SK-N-SH treated with all-trans-retinoic acid at 6 μM for 48 hours (cell line): ENCODE results near the gene TSPAN18.

ENCODE experiments used
- ATAC-seq: fragments of 200-7000 bp; cut with Tn5 transposase; 3 replicates; pipeline ENCODE4 v1.9.1; 2020; ENCODE audit warnings: mild to moderate bottlenecking, moderate library complexity
- ARNTL ChIP-seq: fragments of 450-650 bp; formaldehyde crosslinking; IDR thresholded peaks from 2 replicates; pipeline ENCODE4 v1.5.0; 2020; ENCODE audit warnings: low read depth, mild to moderate bottlenecking, moderate library complexity, borderline replicate concordance
- BACH2 ChIP-seq: fragments of 250-450 bp; sonication (Bioruptor Pico); IDR thresholded peaks from 2 replicates; pipeline ENCODE4 v1.9.0; 2021; ENCODE audit warnings: mild to moderate bottlenecking, borderline replicate concordance
- CREB5 ChIP-seq: fragments of 250-450 bp; sonication (Bioruptor Pico); IDR thresholded peaks from 2 replicates; pipeline ENCODE4 v1.5.1; 2020; ENCODE audit warnings: low read depth, mild to moderate bottlenecking, moderate library complexity
- CSDC2 ChIP-seq: fragments of 250-450 bp; sonication (Bioruptor Pico); IDR thresholded peaks from 2 replicates; pipeline ENCODE4 v1.5.0; 2020; ENCODE audit warnings: mild to moderate bottlenecking, moderate library complexity
- CSRNP3 ChIP-seq: fragments of 250-450 bp; sonication (Bioruptor Pico); IDR thresholded peaks from 2 replicates; pipeline ENCODE4 v1.5.1; 2021; ENCODE audit warnings: mild to moderate bottlenecking, moderate library complexity
- ESRRG ChIP-seq: fragments of 250-450 bp; sonication (Bioruptor Pico); IDR thresholded peaks from 2 replicates; pipeline ENCODE4 v1.6.1; 2021; ENCODE audit warnings: mild to moderate bottlenecking
- GLIS3 ChIP-seq: fragments of 250-450 bp; sonication (Bioruptor Pico); IDR thresholded peaks from 2 replicates; pipeline ENCODE4 v1.5.0; 2020; ENCODE audit warnings: mild to moderate bottlenecking, moderate library complexity
- OSR1 ChIP-seq: fragments of 250-450 bp; sonication (Bioruptor Pico); IDR thresholded peaks from 2 replicates; pipeline ENCODE4 v1.8.0; 2022; ENCODE audit warnings: moderate library complexity, mild to moderate bottlenecking, inconsistent platforms
- PPARA ChIP-seq: fragments of 250-450 bp; sonication (Bioruptor Pico); IDR thresholded peaks from 2 replicates; pipeline ENCODE4 v1.5.0; 2020; ENCODE audit warnings: mild to moderate bottlenecking, borderline replicate concordance
- SNAI2 ChIP-seq: fragments of 250-450 bp; sonication (Bioruptor Pico); IDR thresholded peaks from 2 replicates; pipeline ENCODE4 v1.5.0; 2020; ENCODE audit warnings: mild to moderate bottlenecking, moderate library complexity
- TCF4 ChIP-seq: fragments of 250-450 bp; sonication (Bioruptor Pico); IDR thresholded peaks from 2 replicates; pipeline ENCODE4 v1.8.0; 2021; ENCODE audit warnings: mild to moderate bottlenecking, moderate library complexity, borderline replicate concordance
- TOX ChIP-seq: fragments of 250-450 bp; sonication (Bioruptor Pico); IDR thresholded peaks from 2 replicates; pipeline ENCODE4 v1.8.0; 2021; ENCODE audit warnings: mild to moderate bottlenecking, moderate library complexity, borderline replicate concordance
- TSHZ2 ChIP-seq: fragments of 250-450 bp; sonication (Bioruptor Pico); IDR thresholded peaks from 2 replicates; pipeline ENCODE4 v1.5.0; 2020; ENCODE audit warnings: mild to moderate bottlenecking, moderate library complexity
- ZC3H10 ChIP-seq: fragments of 250-450 bp; sonication (Bioruptor Pico); IDR thresholded peaks from 2 replicates; pipeline ENCODE4 v1.5.1; 2021; ENCODE audit warnings: mild to moderate bottlenecking, moderate library complexity
- ZFP3 ChIP-seq: fragments of 250-450 bp; sonication (Bioruptor Pico); IDR thresholded peaks from 2 replicates; pipeline ENCODE4 v1.5.0; 2020; ENCODE audit warnings: mild to moderate bottlenecking, moderate library complexity
- ZFP30 ChIP-seq: fragments of 450-650 bp; formaldehyde crosslinking; IDR thresholded peaks from 2 replicates; pipeline ENCODE4 v1.5.0; 2022; ENCODE audit warnings: mild to moderate bottlenecking, moderate library complexity
- ZNF565 ChIP-seq: fragments of 450-650 bp; formaldehyde crosslinking; conservative IDR thresholded peaks from 2 replicates; pipeline ENCODE4 v1.5.0; 2020; ENCODE audit warnings: low read depth, mild to moderate bottlenecking, moderate library complexity
- ZNF70 ChIP-seq: fragments of 450-650 bp; formaldehyde crosslinking; IDR thresholded peaks from 2 replicates; pipeline ENCODE4 v1.5.0; 2020; ENCODE audit warnings: mild to moderate bottlenecking, moderate library complexity
- ZNF8 ChIP-seq: fragments of 450-650 bp; formaldehyde crosslinking; IDR thresholded peaks from 2 replicates; pipeline ENCODE4 v1.5.0; 2020; ENCODE audit warnings: mild to moderate bottlenecking, moderate library complexity

TSPAN18 gene

GRCh38 chr11:44742508-44743246 lies 15.9 kb downstream of the TSPAN18 start (continued):
- no peak for TF ChIP-seq CSRNP3 (CRISPR knock-in tag)
- TF ChIP-seq GLIS3 (CRISPR knock-in tag) = no peak
- no peak for TF ChIP-seq ARNTL
- no peak for TF ChIP-seq ZFP3 (CRISPR knock-in tag)
- no peak for TF ChIP-seq BACH2 (CRISPR knock-in tag)
- no peak for TF ChIP-seq ZNF8 (CRISPR knock-in tag)
- TF ChIP-seq TCF4 = no peak

GRCh38 chr11:44743326-44743725 lies 16.6 kb downstream of the TSPAN18 start:
- TF ChIP-seq ZNF565 (no peak), ESRRG (CRISPR knock-in tag) (no peak)

GRCh38 chr11:44743959-44744557 lies 17.3 kb downstream of the TSPAN18 start:
- TF ChIP-seq TCF4 = peak; percentile 78
- TF ChIP-seq OSR1 (CRISPR knock-in tag) = no peak
- TF ChIP-seq ZNF70 (CRISPR knock-in tag) = 0 out of 2 replicates have a peak, but pooled peaks have one; percentile 6
- TF ChIP-seq ZFP30 (CRISPR knock-in tag) = no peak
- no peak for TF ChIP-seq ESRRG (CRISPR knock-in tag)
- TF ChIP-seq TSHZ2 (CRISPR knock-in tag) = peak; percentile 75; the same call in 1 of the 2 replicates
- TF ChIP-seq, all 23 proteins: peak for 3
- peak; percentile 76 for ATAC-seq

More at GRCh38 chr11:44743326-44743725, 16.6 kb downstream of the TSPAN18 start:
- no peak for ATAC-seq

- TF ChIP-seq CSDC2 (CRISPR knock-in tag) = no peak
- TF ChIP-seq PPARA (CRISPR knock-in tag) = no peak
- no peak for TF ChIP-seq ESRRG (CRISPR knock-in tag)
- TF ChIP-seq TCF4 = no peak
- no peak for TF ChIP-seq ZNF8 (CRISPR knock-in tag)
- TF ChIP-seq ZNF70 (CRISPR knock-in tag) = no peak
- no peak for TF ChIP-seq ZFP3 (CRISPR knock-in tag)
- no peak for TF ChIP-seq ARNTL
- no peak for TF ChIP-seq TSHZ2 (CRISPR knock-in tag)
- no peak for TF ChIP-seq BACH2 (CRISPR knock-in tag)
- no peak for TF ChIP-seq ZFP30 (CRISPR knock-in tag)
- TF ChIP-seq CREB5 (CRISPR knock-in tag) = no peak
- TF ChIP-seq CSRNP3 (CRISPR knock-in tag) = no peak
- no peak for TF ChIP-seq ZC3H10 (CRISPR knock-in tag)
- no peak for TF ChIP-seq GLIS3 (CRISPR knock-in tag)
- TF ChIP-seq TOX (CRISPR knock-in tag) = no peak
- TF ChIP-seq SNAI2 (CRISPR knock-in tag) = no peak
- peak; percentile 21; the same call in 2 of the 3 replicates for ATAC-seq
Measured at GRCh38 chr11:44746894-44747293, 20.1 kb downstream of the TSPAN18 start.
